Measurements from ENCODE around the gene GLT8D2. TPM values are rescaled to one million over a fixed set of nuclear protein-coding genes. Genes with fewer than 3 reads are reported as not detected.

GLT8D2 gene
- total RNA-seq, 1 experiment from 2014 or later, result not detected

GRCh38 chr12:103960616-103961227 is 89.3 kb downstream of the GLT8D2 start:
- no peaks in the 10 kb centered on the region for H3K36me3 ChIP-seq (ENCODE audit: insufficient read depth, low read length, poor library complexity, severe bottlenecking)
- DNase-seq (ENCODE audit: low spot score), result no peak
- no peaks in the 10 kb centered on the region for H3K9me3 ChIP-seq (ENCODE audit: low read depth, low read length, poor library complexity, severe bottlenecking)
- no peak overlapping the region for H3K27ac ChIP-seq (ENCODE audit: low read depth, low read length, poor library complexity, severe bottlenecking)
- TF ChIP-seq CTCF (conservative IDR thresholded peaks at IDR 0.05; ENCODE audit: low read depth, low read length) (no peak), EZH2 (IDR thresholded peaks at IDR 0.05; ENCODE audit: borderline replicate concordance, low read depth, low read length, poor library complexity, severe bottlenecking) (no peak)
- H3K27me3 ChIP-seq (replicated peaks; ENCODE audit: insufficient read depth, low read depth, low read length, poor library complexity), result no peaks in the 10 kb centered on the region
- ChIA-PET CTCF (no interaction called here), POLR2A (ENCODE audit: low non-redundant PET) (interaction anchor here (0.6 kb wide), 1 partner anchor 11 kb away, joined by 4 read pairs; no protein-coding TSS in a partner anchor)
- no peak overlapping the region for H3K4me3 ChIP-seq (ENCODE audit: low read depth, low read length, poor library complexity, severe bottlenecking)
- intact Hi-C loops (cut with micrococcal nuclease; ENCODE audit: unreplicated experiment), result no loop called here
- no TSS peak for BruUV-seq (replicated peaks)
- peaks cover 9% of the 10 kb centered on the region for H3K4me1 ChIP-seq (ENCODE audit: insufficient read depth, low read length, poor library complexity, severe bottlenecking)

- TF ChIP-seq EZH2 (IDR thresholded peaks at IDR 0.05; ENCODE audit: borderline replicate concordance, low read depth, low read length, poor library complexity, severe bottlenecking), result no peak
- no peak for TF ChIP-seq CTCF (conservative IDR thresholded peaks at IDR 0.05; ENCODE audit: low read depth, low read length)
- H3K9me3 ChIP-seq (ENCODE audit: low read depth, low read length, poor library complexity, severe bottlenecking), result no peaks in the 10 kb centered on the region
Measured at GRCh38 chr12:103958621-103959020, 91.4 kb downstream of the GLT8D2 start.

GRCh38 chr12:103957865-103958388 is 92.1 kb downstream of the GLT8D2 start:
- peaks cover 15% of the 10 kb centered on the region for H3K36me3 ChIP-seq (ENCODE audit: insufficient read depth, low read length, poor library complexity, severe bottlenecking)
- no peak for DNase-seq (ENCODE audit: low spot score)
- no TSS peak for BruUV-seq (replicated peaks)
- H3K27ac ChIP-seq (ENCODE audit: low read depth, low read length, poor library complexity, severe bottlenecking), result peak overlapping the region; percentile 91
- CTCF ChIA-PET, result no interaction called here
- H3K27me3 ChIP-seq (replicated peaks; ENCODE audit: insufficient read depth, low read depth, low read length, poor library complexity), result no peaks in the 10 kb centered on the region
- POLR2A ChIA-PET (ENCODE audit: low non-redundant PET), result no interaction called here
- H3K4me3 ChIP-seq (ENCODE audit: low read depth, low read length, poor library complexity, severe bottlenecking), result peak overlapping the region; percentile 96
- TF ChIP-seq CTCF (conservative IDR thresholded peaks at IDR 0.05; ENCODE audit: low read depth, low read length) (no peak), EZH2 (IDR thresholded peaks at IDR 0.05; ENCODE audit: borderline replicate concordance, low read depth, low read length, poor library complexity, severe bottlenecking) (no peak)
- H3K9me3 ChIP-seq (ENCODE audit: low read depth, low read length, poor library complexity, severe bottlenecking), result no peaks in the 10 kb centered on the region
- intact Hi-C loops (cut with micrococcal nuclease; ENCODE audit: unreplicated experiment), result loop anchor here (1.0 to 2.0 kb wide), 2 partner anchors 8 to 27 kb away; partner anchors contain the start of gene HSP90B1
- peaks cover 4% of the 10 kb centered on the region for H3K4me1 ChIP-seq (ENCODE audit: insufficient read depth, low read length, poor library complexity, severe bottlenecking)

More at GRCh38 chr12:103958621-103959020, 91.4 kb downstream of the GLT8D2 start:
- intact Hi-C loops (cut with micrococcal nuclease; ENCODE audit: unreplicated experiment), result no loop called here
- no peak for DNase-seq (ENCODE audit: low spot score)
- H3K27me3 ChIP-seq (replicated peaks; ENCODE audit: insufficient read depth, low read depth, low read length, poor library complexity), result no peaks in the 10 kb centered on the region
- H3K27ac ChIP-seq (ENCODE audit: low read depth, low read length, poor library complexity, severe bottlenecking), result peak overlapping the region; percentile 7
- POLR2A ChIA-PET (ENCODE audit: low non-redundant PET), result no interaction called here
- CTCF ChIA-PET, result no interaction called here
- no TSS peak for BruUV-seq (replicated peaks)
- H3K4me3 ChIP-seq (ENCODE audit: low read depth, low read length, poor library complexity, severe bottlenecking), result no peak overlapping the region
- peaks cover 4% of the 10 kb centered on the region for H3K4me1 ChIP-seq (ENCODE audit: insufficient read depth, low read length, poor library complexity, severe bottlenecking)
- H3K36me3 ChIP-seq (ENCODE audit: insufficient read depth, low read length, poor library complexity, severe bottlenecking), result peaks cover 8% of the 10 kb centered on the region

Data from A673 (cell line).